ENCODE data around the gene TFG. TPM values are rescaled to one million over a fixed set of nuclear protein-coding genes. Genes with fewer than 3 reads are reported as not detected.

The TFG gene
- total RNA-seq, 1 experiment from 2014 or later = 128 TPM

DNA sequence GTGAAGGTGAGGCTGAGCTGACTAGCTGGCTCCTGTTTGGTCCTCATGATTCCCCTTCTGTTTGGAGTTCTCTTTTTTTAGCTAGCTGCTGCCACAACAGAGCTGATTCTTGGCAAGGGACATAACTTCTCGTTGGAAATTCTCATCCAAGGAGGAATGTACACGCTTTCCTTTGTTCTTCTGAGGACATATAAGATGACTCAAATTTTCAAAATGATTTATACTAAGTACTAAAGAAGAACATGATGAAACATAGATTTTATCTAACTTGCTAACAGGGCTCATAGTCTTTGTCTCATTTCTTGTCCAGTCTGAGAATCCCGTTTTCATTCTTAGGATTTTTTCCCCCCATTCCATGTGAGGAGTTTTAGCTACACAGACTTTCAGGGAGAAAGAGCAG is 2.9 kb upstream of the TFG start:
- no peak for DNase-seq (ENCODE audit: low spot score)

DNA sequence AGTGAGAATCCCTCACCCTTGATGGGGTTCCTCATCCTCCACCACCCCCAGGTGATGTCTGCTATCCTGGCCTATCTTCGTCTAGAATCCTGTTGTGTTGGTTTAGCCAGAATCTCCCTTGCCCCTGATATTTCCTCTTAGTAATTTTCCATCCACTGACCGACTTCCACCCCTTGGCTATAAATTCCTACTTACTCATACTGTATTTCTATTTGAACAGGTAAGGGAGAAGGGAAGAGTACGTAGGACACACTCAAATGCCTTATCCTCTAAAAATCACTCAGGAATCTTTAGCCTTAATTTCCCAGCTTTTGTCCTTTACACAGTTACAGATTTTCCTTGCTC is 678 bp upstream of the TFG start:
- no peak for DNase-seq (ENCODE audit: low spot score)

DNA sequence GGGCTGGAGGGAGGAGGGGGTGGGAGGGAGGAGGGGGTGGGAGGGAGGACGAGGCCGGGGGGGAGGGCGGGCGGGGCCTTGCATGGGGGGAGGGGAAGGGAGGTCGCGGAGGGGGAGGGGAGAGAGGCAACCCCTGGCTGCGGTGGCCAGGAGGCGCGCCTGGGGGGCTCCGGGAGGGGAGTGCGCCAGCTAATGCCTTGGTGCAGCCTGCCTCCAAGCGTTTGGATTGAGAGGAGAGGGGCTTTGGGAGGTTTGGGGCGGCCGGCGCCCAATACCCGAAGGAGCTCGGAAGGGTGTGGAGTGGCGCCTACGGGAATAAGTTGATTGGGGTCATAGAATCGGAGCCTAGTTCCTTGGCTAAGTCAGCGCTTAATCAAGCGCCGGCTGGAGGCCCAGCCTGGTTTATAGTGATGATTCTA is 557 bp downstream of the TFG start:
- no peak for DNase-seq (ENCODE audit: low spot score)

DNA sequence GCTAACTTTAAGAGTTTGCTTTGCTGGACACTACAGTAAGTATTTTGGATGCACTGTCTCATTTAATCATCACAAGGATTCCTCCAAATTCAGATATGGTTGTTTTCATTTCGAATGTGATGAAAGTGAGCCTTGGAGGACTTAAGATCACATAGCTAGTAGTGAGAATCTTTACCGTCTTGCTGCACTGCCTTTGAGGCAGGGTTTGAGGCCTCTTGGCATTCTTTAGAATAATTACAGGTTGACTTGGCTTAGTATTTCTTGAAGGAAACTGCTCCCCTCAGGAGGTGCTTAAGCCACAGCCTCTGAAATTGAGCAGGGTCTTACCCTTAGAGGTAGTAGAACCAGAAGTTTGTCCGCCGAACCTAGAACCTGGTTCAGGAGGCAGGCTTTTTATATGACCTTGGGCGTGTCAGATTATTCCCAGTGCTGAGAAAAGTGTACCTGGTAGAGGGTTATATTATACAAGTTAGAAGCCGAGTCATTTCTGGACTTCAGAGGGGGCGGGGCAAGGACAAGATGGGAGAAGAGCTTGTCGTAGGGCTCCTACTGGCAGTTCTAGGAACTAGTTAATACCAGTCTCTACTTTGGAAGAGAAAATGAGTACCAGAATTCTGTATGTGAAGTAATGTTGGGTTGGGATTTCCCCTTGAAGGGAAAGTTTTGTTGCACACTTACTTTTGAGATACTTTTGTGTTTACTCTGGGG is 1.1 kb downstream of the TFG start:
- DNase-seq (ENCODE audit: low spot score) = peak; percentile 62

DNA sequence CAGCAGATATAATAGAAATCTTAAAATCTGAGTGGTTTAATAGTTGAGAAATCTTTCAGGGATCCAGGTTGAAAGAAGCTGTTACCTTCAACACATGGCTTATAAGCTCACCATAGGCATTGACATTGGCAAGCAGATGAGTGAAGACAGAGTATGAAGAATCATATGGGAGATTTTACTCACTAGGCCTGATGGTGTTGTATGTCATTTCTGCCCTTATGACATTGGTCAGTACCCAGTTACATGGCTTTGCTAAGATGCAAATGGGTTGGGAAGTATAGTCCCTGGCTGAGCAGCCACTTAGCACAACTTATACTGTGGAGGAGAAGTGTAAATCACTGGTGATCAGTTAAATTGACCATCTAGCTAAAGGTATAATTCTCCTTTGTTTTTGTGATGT is 5.9 kb downstream of the TFG start:
- no peak for DNase-seq (ENCODE audit: low spot score)

DNA sequence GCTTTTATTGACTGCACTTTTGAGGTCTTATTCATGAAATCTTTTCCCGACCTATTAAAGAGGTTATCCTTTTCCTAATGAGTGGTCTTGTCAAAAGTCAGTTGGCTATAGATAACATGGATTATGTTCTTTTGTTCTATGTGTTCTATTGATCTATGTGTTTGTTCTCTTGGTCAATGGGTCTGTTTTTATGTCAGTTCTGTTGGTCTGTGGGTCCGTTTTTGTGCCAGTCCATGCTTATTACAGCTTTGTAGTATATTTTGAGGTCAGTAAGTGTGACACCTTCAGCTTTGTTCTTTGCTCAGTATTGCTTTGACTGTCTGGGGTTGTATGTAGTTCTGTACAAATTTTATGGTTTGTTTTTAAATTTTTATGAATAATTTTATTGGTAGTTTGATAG is 7.8 kb downstream of the TFG start:
- no peak for DNase-seq (ENCODE audit: low spot score)

DNA sequence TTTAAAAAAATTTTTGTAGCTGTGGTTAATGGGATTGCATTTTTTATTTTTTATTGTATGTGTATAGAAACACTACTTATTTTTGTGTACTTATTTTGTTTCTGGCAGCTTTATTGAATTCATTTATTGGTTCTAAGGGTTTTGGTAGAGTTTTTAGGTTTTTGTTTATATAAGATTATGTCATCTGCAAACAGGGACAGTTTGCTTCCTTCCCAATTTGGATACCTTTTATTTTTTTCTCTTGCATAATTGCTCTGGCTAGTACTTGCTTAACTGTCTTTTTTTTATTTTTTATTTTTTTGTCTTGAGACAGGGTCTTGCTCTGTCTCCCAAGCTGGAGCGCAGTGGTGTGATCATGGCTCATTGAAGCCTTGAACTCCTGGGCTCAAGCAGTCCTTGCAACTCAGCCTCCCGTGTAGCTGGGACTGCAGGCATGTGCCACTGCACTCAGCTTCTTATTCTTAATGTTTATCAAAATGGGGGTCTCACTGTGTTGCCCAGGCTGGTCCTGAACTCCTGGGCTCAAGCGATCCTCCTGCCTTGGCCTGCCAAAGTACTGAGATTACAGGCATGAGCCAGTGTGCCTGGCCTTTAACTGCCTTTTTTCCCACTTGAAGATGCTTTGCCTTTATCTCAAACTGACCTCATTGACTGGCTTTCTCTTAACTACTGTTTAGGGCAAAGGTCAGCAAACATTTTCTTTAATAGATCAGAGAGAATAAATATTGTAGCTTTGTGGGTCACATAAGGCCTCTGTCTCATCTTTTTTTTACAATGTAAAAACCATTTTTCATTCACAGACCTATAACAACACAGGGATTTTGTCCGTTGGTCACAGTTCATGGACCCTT is 8.6 kb downstream of the TFG start:
- DNase-seq (ENCODE audit: low spot score) = no peak

DNA sequence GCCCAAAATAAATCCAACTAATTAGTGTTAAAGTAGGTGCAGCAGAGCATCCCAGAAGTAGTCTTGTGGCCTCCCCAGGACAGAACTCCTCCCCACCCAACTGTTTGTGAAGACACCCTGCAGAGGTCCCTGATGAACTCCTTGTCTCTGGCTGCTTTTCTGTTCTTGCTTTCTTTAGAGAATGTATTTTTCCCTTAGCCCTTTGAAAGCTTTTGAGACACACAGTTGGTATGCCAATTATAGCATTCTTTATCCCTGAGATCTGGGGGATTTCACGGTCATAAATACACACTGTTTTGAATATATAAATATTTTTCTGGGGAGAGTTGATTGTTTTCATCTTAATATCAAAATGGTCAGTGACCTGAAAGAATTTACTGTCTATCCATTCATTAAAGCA is 9.8 kb downstream of the TFG start:
- DNase-seq (ENCODE audit: low spot score) = no peak

DNA sequence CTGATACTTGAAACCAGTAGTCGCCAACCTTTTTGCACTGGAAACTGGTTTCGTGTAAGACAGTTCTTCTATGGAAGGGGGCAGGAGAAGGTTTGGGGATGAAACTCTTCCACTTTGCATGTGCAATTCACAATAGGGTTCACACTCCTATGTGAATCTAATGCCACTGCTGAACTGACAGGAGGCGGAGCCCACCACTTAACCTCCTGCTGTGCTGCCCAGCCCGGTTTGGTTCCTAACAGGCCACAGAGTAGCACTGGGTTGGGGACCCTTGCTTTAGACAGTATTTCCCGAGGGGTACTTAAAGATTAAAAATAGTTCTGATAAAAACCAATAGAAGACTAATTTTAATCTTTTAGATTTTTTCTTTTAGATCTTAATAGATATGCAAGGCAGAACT is 11.1 kb downstream of the TFG start:
- DNase-seq (ENCODE audit: low spot score) = no peak

DNA sequence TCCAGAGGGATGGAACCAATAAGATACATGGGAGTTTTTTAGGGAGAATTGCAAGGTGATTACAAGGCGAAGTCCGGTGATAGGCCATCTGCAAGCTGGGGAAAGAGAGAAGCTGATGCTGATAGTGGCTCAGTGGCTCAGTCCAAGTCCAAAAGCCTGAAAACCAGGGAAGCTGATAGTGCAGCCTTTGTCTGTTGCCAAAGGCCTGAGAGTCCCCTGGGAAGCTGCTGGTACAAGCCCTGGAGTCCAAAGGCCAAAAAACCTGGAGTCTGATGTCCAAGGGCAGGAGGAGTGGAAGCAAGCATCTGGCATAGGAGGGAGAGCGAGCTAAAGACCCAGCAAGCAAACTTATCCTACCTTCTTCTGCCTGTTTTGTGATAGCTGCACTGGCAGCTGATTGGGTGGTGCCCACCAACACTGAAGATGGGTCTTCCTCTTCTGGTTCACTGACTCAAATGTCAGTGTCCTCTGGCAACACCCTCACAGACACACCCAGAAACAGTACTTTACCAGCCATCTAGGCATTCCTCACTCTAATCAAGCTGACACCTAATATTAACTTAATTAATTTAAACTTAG is 16.7 kb downstream of the TFG start:
- DNase-seq (ENCODE audit: low spot score) = no peak

DNA sequence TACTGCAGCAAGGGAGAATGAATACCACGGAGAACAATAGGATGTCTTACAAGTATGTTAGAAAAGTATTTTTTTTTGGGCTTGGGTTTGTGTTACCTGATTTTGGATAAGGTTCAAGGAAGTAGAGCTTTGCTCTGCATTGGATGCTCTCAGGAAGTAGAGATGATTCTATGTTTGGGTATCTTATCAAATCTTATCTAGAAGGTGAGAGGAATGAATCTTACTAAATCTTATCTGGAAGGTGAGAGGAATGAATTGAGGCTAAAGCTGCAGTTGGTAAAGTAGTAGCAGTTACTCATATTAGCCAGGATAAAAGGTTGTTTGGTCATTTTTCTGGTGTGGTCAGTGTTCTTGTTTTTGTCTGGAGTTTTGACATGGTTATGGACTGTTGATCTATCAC is 17.4 kb downstream of the TFG start:
- no peak for DNase-seq (ENCODE audit: low spot score)

DNA sequence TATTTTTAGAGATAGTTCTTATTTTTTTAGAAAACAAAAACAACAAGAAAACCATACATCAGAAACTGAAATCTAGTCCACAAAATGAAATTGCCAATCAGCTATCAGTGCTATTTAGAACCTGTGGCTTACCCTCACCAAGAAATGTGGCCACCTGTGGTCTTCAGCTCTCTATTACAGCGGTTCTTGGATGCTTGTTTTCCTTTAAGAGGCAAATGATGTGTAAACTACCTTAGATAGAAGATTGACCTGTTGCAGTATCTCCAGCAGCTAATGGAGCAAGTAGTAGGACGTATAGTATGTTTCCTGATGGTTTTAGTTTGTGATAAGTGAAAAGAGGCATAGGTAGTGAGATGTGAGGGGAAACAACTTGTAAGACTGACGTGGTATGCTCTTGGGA is 21.2 kb downstream of the TFG start:
- DNase-seq (ENCODE audit: low spot score) = no peak

DNA sequence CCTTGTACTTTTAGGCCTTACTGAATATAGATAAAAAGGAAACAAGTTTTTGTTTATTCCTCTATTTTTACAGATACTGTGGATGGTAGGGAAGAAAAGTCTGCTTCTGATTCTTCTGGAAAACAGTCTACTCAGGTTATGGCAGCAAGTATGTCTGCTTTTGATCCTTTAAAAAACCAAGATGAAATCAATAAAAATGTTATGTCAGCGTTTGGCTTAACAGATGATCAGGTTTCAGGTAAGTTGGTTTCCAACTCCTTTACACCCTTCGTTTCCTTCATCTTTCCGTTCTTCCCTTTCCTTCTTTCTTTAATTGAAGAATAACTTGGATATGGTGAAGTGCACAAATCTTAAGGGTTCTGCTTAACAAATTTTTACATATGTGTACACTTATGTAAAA is 23.1 kb downstream of the TFG start:
- DNase-seq (ENCODE audit: low spot score) = no peak

DNA sequence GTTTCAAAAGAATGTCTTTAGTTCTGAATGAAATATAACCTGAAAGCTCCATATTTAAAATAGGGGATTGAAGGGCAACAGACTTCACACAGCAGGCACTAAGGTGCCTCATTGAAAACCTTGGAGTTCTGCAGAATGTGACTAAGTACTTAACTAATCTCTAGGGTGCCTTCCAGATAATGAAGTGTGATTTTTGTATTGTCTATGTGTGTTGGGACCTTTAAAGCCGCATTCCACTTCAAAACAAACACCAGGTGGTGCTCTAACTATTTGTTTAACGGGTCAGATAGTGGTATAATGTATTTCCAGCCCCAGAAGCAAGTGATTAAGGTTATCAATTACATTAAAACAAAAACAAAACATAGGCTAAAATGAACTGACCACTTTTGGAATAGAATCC is 28.0 kb downstream of the TFG start:
- peak; percentile 5 for DNase-seq (ENCODE audit: low spot score)

DNA sequence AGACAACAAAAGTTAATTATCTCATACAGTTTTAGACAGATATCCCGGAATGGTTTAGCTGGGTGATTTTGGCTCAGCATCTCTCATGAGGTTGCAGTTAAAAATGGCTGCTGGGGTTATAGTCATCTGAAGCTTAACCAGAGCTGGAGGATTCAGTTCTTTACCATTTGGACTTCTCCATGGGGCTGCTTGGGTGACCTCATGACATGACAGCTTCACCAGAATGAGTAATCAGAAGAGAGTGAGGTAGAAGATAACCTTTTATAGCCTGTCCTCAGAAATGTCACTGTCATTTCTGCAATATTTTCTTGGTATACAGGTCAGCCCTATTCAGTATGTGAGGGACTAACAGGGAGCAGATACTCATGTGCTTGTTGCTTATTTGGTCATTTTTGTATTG is 30.9 kb downstream of the TFG start:
- no peak for DNase-seq (ENCODE audit: low spot score)

DNA sequence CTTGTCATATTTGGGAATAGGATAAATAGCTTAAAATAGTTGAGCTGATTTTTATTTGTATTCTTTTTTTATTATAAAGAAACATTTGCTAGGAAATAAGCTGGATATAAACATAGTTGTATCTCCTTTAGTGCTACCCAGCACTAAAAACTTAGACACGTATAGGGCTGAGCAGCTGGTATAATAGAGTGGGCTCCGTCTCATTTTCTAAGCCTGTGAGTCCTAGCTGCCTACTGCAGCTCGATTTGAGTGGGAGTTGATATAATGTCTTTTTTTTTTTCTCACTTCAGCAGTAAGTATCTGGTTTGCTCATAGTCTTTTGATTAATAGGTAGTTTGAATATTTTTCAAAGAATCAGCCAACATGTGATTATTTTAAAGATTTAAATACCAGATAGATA is 34.2 kb downstream of the TFG start:
- no peak for DNase-seq (ENCODE audit: low spot score)

DNA sequence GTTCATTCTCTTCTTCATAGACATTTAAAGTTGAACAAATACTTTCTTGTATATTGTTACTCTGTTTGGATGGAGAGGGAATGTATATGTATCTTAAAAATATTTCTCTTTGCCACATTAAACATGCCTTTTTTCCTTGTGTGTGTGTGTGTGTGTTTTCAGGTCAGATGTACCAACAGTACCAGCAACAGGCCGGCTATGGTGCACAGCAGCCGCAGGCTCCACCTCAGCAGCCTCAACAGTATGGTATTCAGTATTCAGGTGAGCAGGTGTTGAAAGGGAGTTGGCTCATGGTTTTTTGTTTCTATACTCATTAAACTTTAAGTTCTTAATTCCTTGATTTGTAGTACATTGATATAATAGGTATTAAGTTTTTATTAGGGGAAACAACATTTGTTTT is 35.4 kb downstream of the TFG start:
- DNase-seq (ENCODE audit: low spot score) = no peak

DNA sequence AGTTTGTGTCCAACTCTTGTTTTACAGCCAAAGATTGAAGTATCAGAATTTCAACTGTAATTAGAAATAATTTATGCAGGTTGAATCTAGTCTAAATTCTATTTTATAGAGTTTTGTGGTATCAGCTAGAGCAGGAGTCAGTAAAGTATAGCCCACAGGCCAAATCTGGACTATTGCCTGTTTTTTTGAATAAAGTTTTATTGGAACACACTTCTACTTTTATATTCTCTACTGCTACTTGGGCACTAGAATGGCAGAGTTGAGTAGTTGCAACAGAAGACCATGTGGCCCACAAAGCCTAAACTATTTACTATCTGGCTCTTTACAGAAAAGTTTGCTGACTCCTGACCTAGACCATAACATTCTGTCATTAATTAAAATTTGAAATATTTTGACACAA is 36.3 kb downstream of the TFG start:
- DNase-seq (ENCODE audit: low spot score) = no peak

DNA sequence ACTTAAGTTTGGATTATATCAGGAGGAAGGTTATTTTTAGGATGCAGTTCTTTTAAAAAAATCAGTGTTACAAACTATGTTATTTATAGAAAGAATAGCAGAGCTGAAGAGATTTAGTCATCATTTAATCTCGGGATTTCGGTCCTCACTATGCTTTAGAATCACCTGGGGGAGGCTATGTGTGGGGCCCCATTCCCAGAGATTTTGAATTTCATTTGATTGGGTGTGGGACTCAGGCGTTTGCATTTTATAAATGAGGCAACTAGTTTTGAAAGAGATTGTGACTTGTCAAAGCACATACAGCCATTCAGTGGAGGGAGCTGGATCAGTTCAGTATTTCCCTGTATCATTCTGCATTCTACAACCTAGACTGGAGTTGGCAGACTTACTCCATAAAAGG is 36.8 kb downstream of the TFG start:
- no peak for DNase-seq (ENCODE audit: low spot score)

DNA sequence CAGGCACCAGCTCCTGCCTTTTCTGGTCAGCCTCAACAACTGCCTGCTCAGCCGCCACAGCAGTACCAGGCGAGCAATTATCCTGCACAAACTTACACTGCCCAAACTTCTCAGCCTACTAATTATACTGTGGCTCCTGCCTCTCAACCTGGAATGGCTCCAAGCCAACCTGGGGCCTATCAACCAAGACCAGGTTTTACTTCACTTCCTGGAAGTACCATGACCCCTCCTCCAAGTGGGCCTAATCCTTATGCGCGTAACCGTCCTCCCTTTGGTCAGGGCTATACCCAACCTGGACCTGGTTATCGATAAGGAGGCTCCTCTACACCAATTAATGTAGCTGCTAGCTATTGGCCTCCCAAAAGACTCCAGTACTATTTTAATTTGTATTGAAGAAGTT is 38.9 kb downstream of the TFG start:
- no peak for DNase-seq (ENCODE audit: low spot score)

DNA sequence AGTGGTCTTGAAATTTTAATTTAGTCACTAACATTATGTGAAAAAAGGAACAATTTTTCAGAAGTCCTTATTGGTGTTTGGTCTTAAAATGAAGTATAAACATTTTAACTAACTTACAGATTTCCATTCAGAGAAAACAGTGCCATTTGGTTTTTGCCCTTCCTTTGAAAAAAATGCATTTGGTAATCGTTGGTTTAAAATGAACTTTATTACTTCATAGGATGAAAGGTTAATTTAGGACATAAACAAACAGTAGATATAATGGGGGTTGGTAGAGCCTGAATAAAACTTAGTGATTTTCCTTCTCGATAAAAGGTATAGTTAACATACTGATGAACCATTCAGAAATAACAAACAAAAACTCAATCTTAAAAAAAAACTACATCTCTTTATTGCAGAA is 39.7 kb downstream of the TFG start:
- DNase-seq (ENCODE audit: low spot score) = no peak

DNA sequence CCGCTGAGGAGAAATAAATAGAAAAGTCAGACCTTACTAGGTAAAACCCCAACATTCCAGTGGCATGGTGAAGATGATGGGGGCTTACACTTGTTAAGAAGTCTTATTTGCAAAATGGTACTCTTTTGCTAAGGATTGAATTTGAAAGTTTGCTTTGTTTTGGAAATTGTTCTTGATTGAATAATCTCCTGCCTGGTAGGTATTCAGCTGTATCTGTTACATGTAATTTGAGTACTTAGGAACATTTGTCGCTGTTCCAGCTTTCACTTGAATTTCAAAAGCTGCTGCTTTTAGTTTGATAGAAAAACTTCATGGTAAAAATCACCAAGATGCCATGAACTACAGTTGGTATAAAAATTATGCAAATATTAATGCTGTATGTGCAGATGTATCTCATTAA is 44.6 kb downstream of the TFG start:
- no peak for DNase-seq (ENCODE audit: low spot score)
